Natural killer cell (primary cell): ENCODE results near the gene NCAM2. TPM values are rescaled to one million over a fixed set of nuclear protein-coding genes. Genes with fewer than 3 reads are reported as not detected.

Experiments used
- ATAC-seq, 3 donors: fragments of 150-1000 bp in 2 of 3; fragments of 200-7000 bp in 1 of 3; cut with Tn5 transposase; 1 replicate in 1 of 3; 2 replicates in 2 of 3; pipeline ENCODE4 v1.10.0; 2021; ENCODE audit warnings: mild to moderate bottlenecking in 2 of 3, moderate library complexity in 2 of 3
- DNase-seq, 2 donors: peaks; one replicate each; pipeline versions ENCODE4 v3.0.0 to v3.0.0-alpha.2; 2013 to 2021; ENCODE audit warnings: mixed read lengths in 1 of 2
- H3K27ac ChIP-seq: one replicate; pipeline ENCODE4 v1.5.1; 2013; ENCODE audit warnings: mild to moderate bottlenecking, low read length
- H3K27me3 ChIP-seq: one replicate; pipeline ENCODE4 v1.6.1; 2013; ENCODE audit warnings: low read length; ENCODE audit not compliant: control insufficient read depth, insufficient read depth
- H3K36me3 ChIP-seq: one replicate; pipeline ENCODE4 v1.6.1; 2013; ENCODE audit warnings: low read length; ENCODE audit not compliant: control insufficient read depth, insufficient read depth
- H3K4me1 ChIP-seq: one replicate; pipeline ENCODE4 v1.6.1; 2013; ENCODE audit warnings: low read length; ENCODE audit not compliant: control insufficient read depth, insufficient read depth
- H3K4me3 ChIP-seq: one replicate; pipeline ENCODE4 v1.5.1; 2013; ENCODE audit warnings: low read length
- H3K9me3 ChIP-seq: one replicate; pipeline ENCODE4 v1.6.1; 2013; ENCODE audit warnings: low read length; ENCODE audit not compliant: control insufficient read depth, insufficient read depth
- H3K27ac Mint-ChIP-seq, 2 donors: one replicate each; pipeline ENCODE4 v1.8.0; 2022; ENCODE audit warnings: mild to moderate bottlenecking in 2 of 2, mixed read lengths in 2 of 2, moderate library complexity in 1 of 2
- H3K27me3 Mint-ChIP-seq, 2 donors: one replicate each; pipeline ENCODE4 v1.8.0; 2022; ENCODE audit warnings: low read depth in 2 of 2, mixed read lengths in 2 of 2
- H3K36me3 Mint-ChIP-seq: one replicate; pipeline ENCODE4 v1.8.0; 2022; ENCODE audit warnings: mixed read lengths
- H3K4me1 Mint-ChIP-seq, 2 donors: one replicate each; pipeline ENCODE4 v1.8.0; 2022; ENCODE audit warnings: mixed read lengths in 2 of 2
- H3K4me3 Mint-ChIP-seq: one replicate; pipeline ENCODE4 v1.8.0; 2022; ENCODE audit warnings: mild to moderate bottlenecking, moderate library complexity, mixed read lengths
- H3K9me3 Mint-ChIP-seq, 2 donors: one replicate each; pipeline ENCODE4 v1.8.0; 2022; ENCODE audit warnings: mixed read lengths in 2 of 2
- WGBS: methylation state at CpG from one replicate; pipeline ENCODE4 v1.1.7; 2013; ENCODE audit warnings: missing lambda C conversion rate; ENCODE audit not compliant: insufficient coverage; 5-methylcytosine and 5-hydroxymethylcytosine counted together
- intact Hi-C: fragments of 100-400 bp; cut with micrococcal nuclease; formaldehyde crosslinking; loops from one replicate; pipeline ENCODE4 v1.14.2; 2022
- total RNA-seq, 4 donors: library from RNA; stranded (reverse); fragments of 120-200 nt in 1 of 4; gene quantifications; one replicate each; pipeline versions ENCODE4 v1.2.3 to v1.2.4, GENCODE V29; 2013 to 2022
- TF ChIP-seq, protein P1 (sequence below): fragments of 200-600 bp; IDR thresholded peaks from one replicate; pipeline ENCODE4 v1.8.0; 2022; ENCODE audit warnings: antibody characterized with exemption

NCAM2 gene
- total RNA-seq, 3 donors from 2014 or later (not counting 1 experiment from before 2014, with no cell fraction given), result not detected

- H3K36me3 Mint-ChIP-seq, result no peaks in the 10 kb centered on the region
- TF ChIP-seq, protein P1, sequence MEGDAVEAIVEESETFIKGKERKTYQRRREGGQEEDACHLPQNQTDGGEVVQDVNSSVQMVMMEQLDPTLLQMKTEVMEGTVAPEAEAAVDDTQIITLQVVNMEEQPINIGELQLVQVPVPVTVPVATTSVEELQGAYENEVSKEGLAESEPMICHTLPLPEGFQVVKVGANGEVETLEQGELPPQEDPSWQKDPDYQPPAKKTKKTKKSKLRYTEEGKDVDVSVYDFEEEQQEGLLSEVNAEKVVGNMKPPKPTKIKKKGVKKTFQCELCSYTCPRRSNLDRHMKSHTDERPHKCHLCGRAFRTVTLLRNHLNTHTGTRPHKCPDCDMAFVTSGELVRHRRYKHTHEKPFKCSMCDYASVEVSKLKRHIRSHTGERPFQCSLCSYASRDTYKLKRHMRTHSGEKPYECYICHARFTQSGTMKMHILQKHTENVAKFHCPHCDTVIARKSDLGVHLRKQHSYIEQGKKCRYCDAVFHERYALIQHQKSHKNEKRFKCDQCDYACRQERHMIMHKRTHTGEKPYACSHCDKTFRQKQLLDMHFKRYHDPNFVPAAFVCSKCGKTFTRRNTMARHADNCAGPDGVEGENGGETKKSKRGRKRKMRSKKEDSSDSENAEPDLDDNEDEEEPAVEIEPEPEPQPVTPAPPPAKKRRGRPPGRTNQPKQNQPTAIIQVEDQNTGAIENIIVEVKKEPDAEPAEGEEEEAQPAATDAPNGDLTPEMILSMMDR, result no peak
- WGBS, result 92% methylated on average over 3 of the region's 4 CpGs
- no peak for ATAC-seq
- H3K4me3 Mint-ChIP-seq, result no peak overlapping the region
- no peaks in the 10 kb centered on the region for H3K27me3 Mint-ChIP-seq
- no peaks in the 10 kb centered on the region for H3K4me1 Mint-ChIP-seq
- no peaks in the 10 kb centered on the region for H3K9me3 Mint-ChIP-seq
- Histone ChIP-seq H3K4me3 (no peak overlapping the region), H3K27ac (no peak overlapping the region), H3K4me1 (no peaks in the 10 kb centered on the region), H3K9me3 (no peaks in the 10 kb centered on the region), H3K36me3 (no peaks in the 10 kb centered on the region), H3K27me3 (no peaks in the 10 kb centered on the region)
- no peak for DNase-seq
- H3K27ac Mint-ChIP-seq, result no peak overlapping the region
- intact Hi-C loops, result no loop called here
These were observed 29.8 kb upstream of the NCAM2 start for GRCh38 chr21:20968391-20968790.

DNA sequence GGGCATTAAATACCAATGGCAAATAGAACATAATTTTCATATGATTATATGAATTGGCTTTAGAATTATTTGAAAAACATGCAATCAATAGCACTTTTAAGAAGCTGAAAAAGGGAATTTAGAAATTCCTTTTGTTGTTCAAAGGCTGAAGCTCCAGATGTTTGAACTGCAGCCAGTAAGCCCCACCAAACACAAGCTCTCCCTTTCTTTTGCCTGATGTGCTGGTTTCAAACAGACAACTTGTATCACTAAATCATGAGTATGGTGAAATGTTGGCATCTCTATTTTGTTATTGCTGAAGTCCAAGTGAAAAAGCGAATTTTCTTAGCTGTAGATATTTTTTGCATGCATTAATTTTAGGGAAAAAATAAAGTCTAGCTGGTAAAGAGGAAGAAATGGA, 27.5 kb upstream of the NCAM2 start:
- DNase-seq, result no peak
- Histone ChIP-seq H3K27ac (no peak overlapping the region), H3K9me3 (no peaks in the 10 kb centered on the region), H3K36me3 (no peaks in the 10 kb centered on the region), H3K4me3 (no peak overlapping the region), H3K4me1 (no peaks in the 10 kb centered on the region), H3K27me3 (no peaks in the 10 kb centered on the region)
- no peak for ATAC-seq
- Mint-ChIP-seq H3K36me3 (no peaks in the 10 kb centered on the region), H3K27ac (no peak overlapping the region), H3K9me3 (no peaks in the 10 kb centered on the region), H3K27me3 (no peaks in the 10 kb centered on the region), H3K4me3 (no peak overlapping the region), H3K4me1 (no peaks in the 10 kb centered on the region)
- intact Hi-C loops, result no loop called here
- TF ChIP-seq, protein P1, result no peak
- 67% methylated on average over 1 of the region's 1 CpG for WGBS

DNA sequence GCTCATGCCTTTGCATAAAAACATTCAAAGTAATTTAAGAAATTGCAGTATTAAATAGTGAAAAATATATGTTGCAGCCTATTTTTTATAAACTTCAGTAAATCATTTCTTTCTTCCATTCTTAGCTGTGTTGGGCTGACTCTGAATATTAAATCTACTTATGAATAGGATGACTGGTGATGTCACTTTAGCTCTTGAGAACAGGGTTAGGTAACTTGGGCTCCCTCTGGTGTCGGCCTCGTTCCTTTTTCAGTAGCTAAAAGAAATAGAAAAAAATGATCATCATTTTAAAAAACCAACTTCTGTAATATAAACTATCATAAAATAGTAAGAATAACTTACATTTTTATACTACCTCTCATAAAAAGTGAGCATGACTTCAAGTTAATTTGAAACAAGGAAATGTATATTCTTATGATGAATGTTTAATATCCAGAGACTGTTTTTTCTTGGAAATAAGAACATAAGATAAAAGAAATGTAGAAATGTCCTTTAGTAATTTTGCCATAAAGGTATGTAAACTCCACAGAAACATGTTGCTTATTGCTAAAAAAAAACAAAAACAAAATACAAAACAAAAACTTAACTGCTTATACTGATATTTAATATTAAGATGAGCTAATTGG, 26.8 kb upstream of the NCAM2 start:
- WGBS, result no CpG with 5 or more reads among the region's 2 CpGs
- Mint-ChIP-seq H3K27me3 (no peaks in the 10 kb centered on the region), H3K36me3 (no peaks in the 10 kb centered on the region), H3K27ac (no peak overlapping the region), H3K9me3 (no peaks in the 10 kb centered on the region), H3K4me1 (no peaks in the 10 kb centered on the region), H3K4me3 (no peak overlapping the region)
- Histone ChIP-seq H3K27ac (no peak overlapping the region), H3K9me3 (no peaks in the 10 kb centered on the region), H3K36me3 (no peaks in the 10 kb centered on the region), H3K27me3 (no peaks in the 10 kb centered on the region), H3K4me1 (no peaks in the 10 kb centered on the region), H3K4me3 (no peak overlapping the region)
- intact Hi-C loops, result no loop called here
- TF ChIP-seq, protein P1, result no peak
- ATAC-seq (no peak), DNase-seq (peak in 1 of 2 donors; percentile 19)

- H3K4me3 Mint-ChIP-seq, result no peak overlapping the region
- intact Hi-C loops, result no loop called here
- WGBS, result 85% methylated on average over 7 of the region's 7 CpGs
These were observed 3.4 kb upstream of the NCAM2 start for GRCh38 chr21:20994790-20995189.

More at GRCh38 chr21:20994790-20995189, 3.4 kb upstream of the NCAM2 start:
- Mint-ChIP-seq H3K4me1 (peaks cover 12 to 26% of the 10 kb centered on the region in 2 donors), H3K27ac (no peak overlapping the region), H3K9me3 (no peaks in the 10 kb centered on the region), H3K36me3 (no peaks in the 10 kb centered on the region), H3K27me3 (no peaks in the 10 kb centered on the region)
- Histone ChIP-seq H3K4me1 (peaks cover 14% of the 10 kb centered on the region), H3K27me3 (peaks cover 9% of the 10 kb centered on the region), H3K36me3 (no peaks in the 10 kb centered on the region), H3K27ac (no peak overlapping the region), H3K9me3 (no peaks in the 10 kb centered on the region), H3K4me3 (no peak overlapping the region)
- TF ChIP-seq, protein P1, result no peak
- no peak for ATAC-seq
- DNase-seq, result no peak
